Hepatic stellate cell (primary cell): ENCODE results near the gene ATP6V0C.
A peak's percentile ranks its signal among the peaks of the same experiment; 100 is the strongest.

Experiments
- DNase-seq: peaks from one replicate; pipeline ENCODE4 v3.0.0; 2011; ENCODE audit warnings: low spot score

ATP6V0C gene

GRCh38 chr16:2511996-2512734 is 1.6 kb upstream of the ATP6V0C start:
- no peak for DNase-seq

- no peak for DNase-seq
These were observed 882 bp upstream of the ATP6V0C start for GRCh38 chr16:2512735-2513404.

GRCh38 chr16:2514333-2515179 is 804 bp downstream of the ATP6V0C start:
- no peak for DNase-seq

GRCh38 chr16:2515180-2515851 is 1.6 kb downstream of the ATP6V0C start:
- peak; percentile 48 for DNase-seq

- peak; percentile 61 for DNase-seq
These were observed 2.9 kb downstream of the ATP6V0C start for GRCh38 chr16:2516391-2517240.

- no peak for DNase-seq
These were observed 4.3 kb downstream of the ATP6V0C start for GRCh38 chr16:2517954-2518605.

GRCh38 chr16:2518823-2519710 is 5.3 kb downstream of the ATP6V0C start:
- no peak for DNase-seq

- DNase-seq: no peak
These were observed 5.9 kb downstream of the ATP6V0C start for GRCh38 chr16:2519711-2520080.

GRCh38 chr16:2520097-2520783 is 6.5 kb downstream of the ATP6V0C start, which contains the start of gene AMDHD2:
TSS of gene AMDHD2 (plus strand) at chr16:2520371. CDS start at chr16:2520459, 88 bp downstream.
- peak; percentile 98 for DNase-seq

GRCh38 chr16:2520784-2521531 is 7.2 kb downstream of the ATP6V0C start:
- DNase-seq: peak; percentile 53

- no peak for DNase-seq
These were observed 10.1 kb downstream of the ATP6V0C start for GRCh38 chr16:2523801-2524231.

- DNase-seq: no peak
These were observed 10.7 kb downstream of the ATP6V0C start for GRCh38 chr16:2524339-2524938.

GRCh38 chr16:2526135-2526534 is 12.4 kb downstream of the ATP6V0C start:
- no peak for DNase-seq

- DNase-seq: no peak
These were observed 13.5 kb downstream of the ATP6V0C start for GRCh38 chr16:2527071-2527783.

- DNase-seq: no peak
These were observed 14.0 kb downstream of the ATP6V0C start for GRCh38 chr16:2527784-2528100.

- no peak for DNase-seq
These were observed 14.7 kb downstream of the ATP6V0C start for GRCh38 chr16:2528161-2529060.
